ENCODE measurements around the gene ARMCX5. TPM values are rescaled to one million over a fixed set of nuclear protein-coding genes. Genes with fewer than 3 reads are reported as not detected.

Gene ARMCX5
- polyA plus RNA-seq, 3 donors, result 5.2 to 10.6 (median 5.4) TPM

GRCh38 chrX:102593367-102593766 lies 5.9 kb upstream of the ARMCX5 start:
- H2AFZ ChIP-seq (ENCODE audit: insufficient read depth, low read depth, low read length, poor library complexity, severe bottlenecking), result no peak overlapping the region

GRCh38 chrX:102599951-102600579 lies 750 bp downstream of the ARMCX5 start:
- Histone ChIP-seq H3K27ac (ENCODE audit: low read depth in 1 of 2, low read length in 2 of 2) (peak overlapping the region; percentile 58 to 81), H3K9ac (ENCODE audit: insufficient read depth, low read length, poor library complexity, severe bottlenecking) (peak overlapping the region; percentile 60), H3K4me1 (ENCODE audit: control insufficient read depth in 1 of 2, insufficient read depth in 2 of 2, low read length in 2 of 2) (peaks cover 6 to 11% of the 10 kb centered on the region in 2 donors), H4K20me1 (ENCODE audit: insufficient read depth, low read length) (no peaks in the 10 kb centered on the region), H2AFZ (ENCODE audit: insufficient read depth, low read depth, low read length, poor library complexity, severe bottlenecking) (peak overlapping the region; percentile 73), H3K27me3 (ENCODE audit: control insufficient read depth in 2 of 2, insufficient read depth in 2 of 2, low read length in 2 of 2) (no peaks in the 10 kb centered on the region), H3K79me2 (ENCODE audit: insufficient read depth, low read length) (no peaks in the 10 kb centered on the region), H3K4me2 (replicated peaks; ENCODE audit: extremely low read depth, low read length, poor library complexity, severe bottlenecking) (peak overlapping the region; percentile 71), H3K36me3 (replicated peaks in 1 of 2; ENCODE audit: control insufficient read depth in 1 of 2, insufficient read depth in 2 of 2, low read length in 2 of 2) (peaks cover 5 to 6% of the 10 kb centered on the region in 2 donors), H3K4me3 (replicated peaks in 1 of 3; ENCODE audit: low read depth in 2 of 3, low read length in 3 of 3) (peak overlapping the region; percentile 76 to 94 (median 90)), H3K9me3 (replicated peaks in 1 of 2; ENCODE audit: control insufficient read depth in 1 of 2, insufficient read depth in 1 of 2, low read length in 2 of 2) (no peaks in the 10 kb centered on the region)
- Mint-ChIP-seq H3K9me3 (no peaks in the 10 kb centered on the region), H3K4me3 (peak overlapping the region; percentile 99 to 100), H3K27me3 (ENCODE audit: low read depth in 3 of 3) (peaks cover 0 to 4% (median 4%) of the 10 kb centered on the region in 3 donors), H3K36me3 (peaks cover 7 to 13% of the 10 kb centered on the region in 2 donors), H3K4me1 (peaks cover 25% of the 10 kb centered on the region), H3K27ac (peak overlapping the region; percentile 15 to 96 (median 91))
- intact Hi-C loops (cut with micrococcal nuclease), result no loop called here
- peak in 1 of 3 donors; percentile 1 for DNase-seq
- no CpG with 5 or more reads among the region's 6 CpGs for WGBS (ENCODE audit: insufficient coverage)
- TF ChIP-seq CTCF (IDR thresholded peaks at IDR 0.05), result no peak

More at GRCh38 chrX:102593367-102593766, 5.9 kb upstream of the ARMCX5 start:
- no peak overlapping the region for H3K4me2 ChIP-seq (replicated peaks; ENCODE audit: extremely low read depth, low read length, poor library complexity, severe bottlenecking)
- no peaks in the 10 kb centered on the region for H3K27me3 ChIP-seq (ENCODE audit: control insufficient read depth in 2 of 2, insufficient read depth in 2 of 2, low read length in 2 of 2)
- no peaks in the 10 kb centered on the region for H4K20me1 ChIP-seq (ENCODE audit: insufficient read depth, low read length)
- Mint-ChIP-seq H3K27me3 (ENCODE audit: low read depth in 3 of 3) (peaks cover 0 to 4% (median 2%) of the 10 kb centered on the region in 3 donors), H3K9me3 (no peaks in the 10 kb centered on the region), H3K4me1 (no peaks in the 10 kb centered on the region), H3K27ac (no peak overlapping the region), H3K36me3 (no peaks in the 10 kb centered on the region), H3K4me3 (no peak overlapping the region)
- H3K36me3 ChIP-seq (replicated peaks in 1 of 2; ENCODE audit: control insufficient read depth in 1 of 2, insufficient read depth in 2 of 2, low read length in 2 of 2), result no peaks in the 10 kb centered on the region
- no peaks in the 10 kb centered on the region for H3K4me1 ChIP-seq (ENCODE audit: control insufficient read depth in 1 of 2, insufficient read depth in 2 of 2, low read length in 2 of 2)
- no CpG with 5 or more reads among the region's 2 CpGs for WGBS (ENCODE audit: insufficient coverage)
- no peak overlapping the region for H3K27ac ChIP-seq (ENCODE audit: low read depth in 1 of 2, low read length in 2 of 2)
- H3K79me2 ChIP-seq (ENCODE audit: insufficient read depth, low read length), result no peaks in the 10 kb centered on the region
- H3K4me3 ChIP-seq (replicated peaks in 1 of 3; ENCODE audit: low read depth in 2 of 3, low read length in 3 of 3), result no peak overlapping the region
- TF ChIP-seq CTCF (IDR thresholded peaks at IDR 0.05), result no peak
- DNase-seq, result no peak
- intact Hi-C loops (cut with micrococcal nuclease), result no loop called here
- H3K9me3 ChIP-seq (replicated peaks in 1 of 2; ENCODE audit: control insufficient read depth in 1 of 2, insufficient read depth in 1 of 2, low read length in 2 of 2), result no peaks in the 10 kb centered on the region
- H3K9ac ChIP-seq (ENCODE audit: insufficient read depth, low read length, poor library complexity, severe bottlenecking), result no peak overlapping the region
